DMS79 treated with DMSO at 0.1 percent for 48 hours (cell line): ENCODE data around the gene TPPP.
"Not testable (repeated sequence)": the region's sequence is repeated elsewhere in the genome, so short reads cannot be mapped to it uniquely, and the experiment has no call there.

Source experiments
- DNase-seq: peaks from one replicate; lab custom pipeline; 2025; lab: John Stamatoyannopoulos, UW

Gene TPPP

GRCh38 chr5:694042-694431 lies 885 bp upstream of the TPPP start:
- not testable (repeated sequence) for DNase-seq

DNA sequence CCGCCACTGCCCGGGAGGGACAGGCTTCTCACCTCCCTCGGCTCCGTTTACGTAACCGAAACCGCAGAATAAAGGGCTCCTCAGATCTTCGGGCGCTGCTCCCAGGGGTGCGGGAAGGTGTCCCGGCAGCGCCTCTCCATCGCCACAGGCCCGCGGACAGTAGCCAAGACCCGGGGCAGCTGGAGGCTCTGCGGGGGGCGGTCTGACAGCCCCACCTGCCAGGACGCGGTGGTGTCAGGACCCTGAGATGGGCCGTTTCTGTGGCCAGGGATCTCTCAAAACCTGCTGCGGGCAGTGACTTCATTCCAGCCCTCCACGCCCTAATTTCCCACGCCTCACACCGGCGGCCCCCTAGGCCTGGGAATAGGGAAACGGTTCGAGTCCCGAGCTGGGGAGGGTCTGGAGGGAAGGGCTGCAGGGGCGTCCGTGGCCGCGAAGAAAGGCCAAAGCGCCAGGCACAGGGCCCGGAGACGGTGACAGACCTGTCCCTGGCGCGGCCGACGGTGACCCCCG lies 567 bp downstream of the TPPP start:
- DNase-seq: not testable (repeated sequence)

DNA sequence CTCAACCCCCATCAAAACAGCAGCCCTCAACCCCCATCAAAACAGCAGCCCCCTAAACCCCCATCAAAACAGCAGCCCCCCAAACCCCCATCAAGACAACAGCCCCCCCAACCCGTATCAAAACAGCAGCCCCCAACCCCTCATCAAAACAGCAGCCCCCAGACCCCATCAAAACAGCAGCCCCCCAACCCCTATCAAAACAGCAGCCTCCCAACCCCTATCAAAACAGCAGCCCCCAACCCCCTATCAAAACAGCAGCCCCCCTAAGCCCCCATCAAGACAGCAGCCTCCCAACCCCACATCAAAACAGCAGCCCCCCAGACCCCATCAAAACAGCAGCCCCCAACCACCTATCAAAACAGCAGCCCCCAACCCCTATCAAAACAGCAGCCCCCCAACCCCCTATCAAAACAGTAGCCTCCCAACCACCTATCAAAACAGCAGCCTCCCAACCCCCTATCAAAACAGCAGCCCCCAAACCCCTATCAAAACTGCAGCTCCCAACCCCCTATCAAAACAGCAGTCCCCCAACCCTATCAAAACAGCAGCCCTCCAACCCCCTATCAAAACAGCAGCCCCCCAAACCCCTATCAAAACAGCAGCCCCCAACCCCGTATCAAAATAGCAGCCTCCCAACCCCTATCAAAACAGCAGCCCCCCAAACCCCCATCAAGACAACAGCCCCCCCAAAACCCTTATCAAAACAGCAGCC lies 1.2 kb downstream of the TPPP start:
- no peak for DNase-seq

- DNase-seq: not testable (repeated sequence)
These were observed 2.1 kb downstream of the TPPP start for GRCh38 chr5:691049-691448.

GRCh38 chr5:690293-690692 lies 2.9 kb downstream of the TPPP start:
- not testable (repeated sequence) for DNase-seq

GRCh38 chr5:688348-689010 lies 4.7 kb downstream of the TPPP start:
- not testable (repeated sequence) for DNase-seq

- DNase-seq: not testable (repeated sequence)
These were observed 6.2 kb downstream of the TPPP start for GRCh38 chr5:686936-687335.

DNA sequence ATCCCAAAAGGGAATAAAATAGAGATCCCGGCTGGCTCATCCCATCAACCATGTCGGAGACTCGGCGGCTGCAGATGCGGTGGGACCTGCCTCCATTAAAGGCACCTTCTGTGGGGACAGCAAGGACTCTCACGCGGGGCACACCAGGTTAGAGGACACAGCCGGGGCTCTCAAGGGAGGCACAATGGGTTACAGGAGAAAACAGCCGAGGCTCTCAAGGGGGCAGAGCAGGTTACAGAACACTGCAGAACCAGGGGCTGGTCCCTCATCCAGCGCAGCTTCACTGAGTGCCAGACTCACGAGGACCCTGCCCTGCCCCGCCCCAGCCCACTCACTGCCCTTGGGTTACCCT lies 7.0 kb downstream of the TPPP start:
- DNase-seq: not testable (repeated sequence)

GRCh38 chr5:685262-686171 lies 7.6 kb downstream of the TPPP start:
- no peak for DNase-seq

- no peak for DNase-seq
These were observed 8.4 kb downstream of the TPPP start for GRCh38 chr5:684751-685216.

DNA sequence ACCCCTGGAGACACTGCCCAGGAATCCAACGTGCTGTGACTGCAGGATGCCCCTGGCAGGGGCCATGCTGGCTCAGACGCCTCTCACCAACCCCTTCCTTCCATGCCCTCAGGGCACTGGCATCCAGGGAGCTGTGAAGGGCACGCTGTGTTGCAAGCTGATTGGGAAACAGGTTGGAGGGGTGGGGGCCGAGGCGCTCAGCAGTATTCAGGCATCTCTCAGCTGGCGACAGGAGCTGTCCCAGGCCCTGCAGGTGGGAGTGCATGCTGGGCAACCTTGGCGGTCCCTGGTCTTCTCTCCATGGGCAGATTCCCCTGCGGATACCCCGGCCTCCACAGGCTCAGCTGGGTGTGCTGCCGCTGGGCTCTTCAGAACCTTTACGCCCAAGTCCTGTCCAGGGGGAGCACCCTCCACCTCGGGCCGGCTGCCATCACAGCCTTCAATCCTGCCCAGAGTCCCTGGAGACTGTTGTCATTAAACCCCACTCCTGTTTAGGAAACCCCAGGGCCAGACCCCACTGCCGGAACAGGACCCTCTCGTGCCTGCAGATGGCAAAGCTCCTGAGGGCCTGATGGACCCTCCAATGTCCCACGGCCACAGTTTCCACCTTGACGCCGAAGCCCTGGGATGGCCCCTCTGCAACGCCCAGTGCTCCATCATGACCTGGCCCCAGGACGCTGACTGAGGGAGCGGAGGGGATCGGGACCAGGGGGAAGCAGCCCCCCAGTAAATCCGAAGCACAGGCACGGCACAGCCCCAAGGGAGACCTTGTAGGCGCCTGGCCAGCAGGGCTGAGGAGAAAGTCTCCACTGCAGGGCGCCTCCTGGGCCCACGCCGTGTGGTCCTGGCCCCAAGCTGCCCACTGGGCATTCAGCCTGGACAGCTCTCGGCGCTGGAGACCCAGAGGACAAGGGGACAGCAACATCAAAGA lies 9.3 kb downstream of the TPPP start:
- DNase-seq: no peak

DNA sequence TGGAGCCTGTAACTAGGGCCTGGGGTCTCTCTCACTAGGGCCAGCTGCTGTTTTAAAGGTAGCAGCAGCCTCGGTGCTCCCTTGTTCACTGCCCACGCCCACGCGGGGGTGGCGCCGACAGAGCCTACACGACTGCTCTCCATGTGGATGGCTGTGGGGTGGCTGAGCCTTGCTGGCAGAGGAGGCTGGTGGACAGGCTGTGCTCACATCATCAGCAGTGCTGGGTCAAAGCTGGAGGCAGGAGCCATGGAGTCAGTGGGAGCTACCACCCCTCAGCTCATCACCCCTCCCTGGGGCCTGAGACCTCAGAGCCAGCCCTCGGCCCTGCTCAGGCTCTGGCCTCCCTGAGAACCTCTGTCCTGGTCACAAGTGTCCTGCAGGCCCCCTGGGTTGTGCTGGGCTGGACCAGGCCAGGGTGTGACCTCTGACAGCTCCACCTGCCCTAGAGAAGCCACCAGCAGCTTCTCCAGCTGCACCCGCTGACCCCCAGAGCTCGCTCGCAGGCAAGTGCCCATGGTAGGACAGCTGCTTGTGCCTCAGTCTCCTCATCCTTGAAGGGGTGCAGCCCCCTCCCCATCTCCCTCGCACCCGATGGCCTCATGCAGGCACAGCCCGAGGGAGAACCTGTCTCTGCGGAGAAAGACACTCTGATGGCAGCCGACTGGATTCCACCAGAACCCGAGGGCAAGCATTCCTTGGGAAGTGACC lies 10.3 kb downstream of the TPPP start:
- DNase-seq: not testable (repeated sequence)

DNA sequence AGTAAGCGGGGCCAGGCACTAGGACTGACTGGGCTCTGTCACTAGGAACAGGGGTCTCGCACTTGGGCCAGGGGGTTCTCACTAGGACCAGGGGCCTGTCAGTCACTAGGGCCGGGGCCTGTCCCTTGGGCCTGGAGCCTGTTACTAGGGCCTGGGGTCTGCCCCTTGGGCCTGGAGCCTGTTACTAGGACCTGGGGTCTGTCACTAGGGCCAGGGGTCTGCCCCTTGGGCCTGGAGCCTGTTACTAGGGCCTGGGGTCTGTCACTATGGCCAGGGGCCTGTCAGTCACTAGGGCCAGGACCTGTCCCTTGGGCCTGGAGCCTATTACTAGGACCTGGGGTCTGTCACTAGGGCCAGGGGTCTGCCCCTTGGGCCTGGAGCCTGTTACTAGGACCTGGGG lies 10.9 kb downstream of the TPPP start:
- DNase-seq: not testable (repeated sequence)

DNA sequence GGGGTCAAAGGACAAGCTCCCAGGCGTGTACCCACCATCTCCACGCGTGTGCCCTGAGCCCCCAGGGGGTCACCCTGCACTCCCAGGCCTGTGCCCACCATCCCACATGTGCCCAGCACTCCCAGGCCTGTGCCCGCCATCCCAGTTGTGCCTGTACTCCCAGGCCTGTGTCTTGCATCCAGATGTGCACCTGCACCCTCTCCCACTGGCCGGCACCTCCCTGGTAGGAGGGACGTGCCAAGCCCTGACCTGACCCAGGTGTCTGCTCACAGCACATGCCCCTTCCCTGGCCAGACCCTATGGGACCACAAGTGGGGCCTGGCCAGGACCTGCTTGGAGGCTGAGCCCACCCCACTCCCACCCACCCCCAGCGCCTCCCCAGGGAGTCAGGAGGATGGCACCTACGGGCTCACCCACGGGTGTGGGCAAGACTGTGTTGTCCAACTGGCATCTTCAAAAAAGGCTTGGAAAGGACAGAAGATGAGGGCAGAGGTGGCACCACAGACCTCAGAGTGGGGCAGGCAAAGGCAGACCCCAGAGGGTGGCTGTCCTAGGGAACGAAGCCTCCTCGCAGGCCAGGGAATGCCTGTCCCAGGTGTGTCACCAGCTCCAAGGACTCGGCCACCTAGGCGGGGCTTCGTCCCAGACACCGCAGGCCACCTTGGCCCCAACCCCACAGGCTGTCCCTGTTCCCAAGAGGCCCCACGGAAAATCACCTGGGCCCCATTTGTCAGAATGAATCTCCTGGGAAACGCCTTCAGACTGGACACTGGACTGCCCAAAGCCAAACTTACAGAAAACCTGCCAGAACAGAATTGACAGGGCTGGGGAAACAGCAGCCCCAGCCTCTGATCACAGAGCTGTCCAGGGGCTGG lies 11.6 kb downstream of the TPPP start:
- DNase-seq: not testable (repeated sequence)

GRCh38 chr5:680836-681235 lies 12.3 kb downstream of the TPPP start:
- not testable (repeated sequence) for DNase-seq

GRCh38 chr5:680118-680795 lies 12.9 kb downstream of the TPPP start:
- DNase-seq: not testable (repeated sequence)

- not testable (repeated sequence) for DNase-seq
These were observed 13.8 kb downstream of the TPPP start for GRCh38 chr5:679166-679895.

DNA sequence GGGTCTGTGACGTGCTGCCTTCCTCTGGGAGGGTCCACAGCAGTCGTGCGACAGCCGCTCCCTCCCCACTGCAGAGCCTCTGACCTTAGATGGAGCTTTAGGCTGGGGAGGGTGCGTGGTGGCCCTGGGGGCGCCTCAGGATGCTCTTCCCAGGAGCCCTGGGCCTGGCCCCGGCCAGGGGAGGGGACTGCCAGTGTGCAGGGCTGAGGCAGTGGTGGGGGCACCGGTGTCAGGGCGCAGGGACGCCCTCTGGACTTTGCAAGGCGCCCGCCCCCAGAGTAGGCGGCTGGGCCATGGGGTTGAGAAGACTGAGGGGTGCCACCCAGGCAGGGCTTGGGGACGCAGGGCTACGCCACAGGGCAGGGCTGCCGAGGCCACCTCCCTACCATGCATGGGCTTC lies 14.6 kb downstream of the TPPP start:
- not testable (repeated sequence) for DNase-seq
